ENCODE results near the gene APLP2.
A peak's percentile ranks its signal among the peaks of the same experiment; 100 is the strongest.

Gene APLP2

DNA sequence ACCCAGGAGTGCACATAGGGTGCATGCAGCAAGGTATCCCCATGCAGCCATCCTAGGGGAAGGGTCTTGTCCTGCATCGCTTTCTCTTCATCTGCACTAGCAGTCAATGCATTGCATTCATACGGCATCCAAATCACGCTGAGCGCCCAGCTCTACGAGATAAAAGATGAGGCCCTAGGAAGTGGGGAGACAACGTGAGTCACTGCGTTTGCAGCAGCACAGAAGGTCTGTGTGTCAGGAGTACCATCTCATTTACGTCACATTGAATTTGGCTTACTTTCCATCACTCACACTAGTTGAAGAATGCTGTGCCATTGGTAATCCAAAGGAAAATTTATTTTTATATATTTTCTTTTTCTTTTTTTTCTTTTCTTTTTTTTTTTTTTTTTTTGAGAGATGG, 87.4 kb downstream of the APLP2 start:
- Histone ChIP-seq H3K27ac (ENCODE audit: low read depth, low read length) (no peak overlapping the region), H3K9me3 (ENCODE audit: insufficient read depth, low read length) (no peaks in the 10 kb centered on the region), H3K4me3 (ENCODE audit: insufficient read depth, low read length, poor library complexity, severe bottlenecking) (no peak overlapping the region), H4K20me1 (ENCODE audit: low read depth, low read length) (no peaks in the 10 kb centered on the region), H3K27me3 (ENCODE audit: low read length) (no peaks in the 10 kb centered on the region), H3K36me3 (ENCODE audit: low read length) (no peaks in the 10 kb centered on the region), H3F3A (ENCODE audit: insufficient read depth) (peaks cover 37% of the 10 kb centered on the region), H3K79me2 (ENCODE audit: insufficient read depth, low read length) (peaks cover 21% of the 10 kb centered on the region), H2AFZ (ENCODE audit: low read depth, low read length, severe bottlenecking) (no peak overlapping the region), H3K9ac (ENCODE audit: low read length) (no peak overlapping the region), H3K9me2 (replicated peaks; ENCODE audit: insufficient read depth, low read length) (no peaks in the 10 kb centered on the region), H3K4me2 (ENCODE audit: low read depth, low read length, poor library complexity, severe bottlenecking) (no peak overlapping the region)
- TF ChIP-seq, protein P1, sequence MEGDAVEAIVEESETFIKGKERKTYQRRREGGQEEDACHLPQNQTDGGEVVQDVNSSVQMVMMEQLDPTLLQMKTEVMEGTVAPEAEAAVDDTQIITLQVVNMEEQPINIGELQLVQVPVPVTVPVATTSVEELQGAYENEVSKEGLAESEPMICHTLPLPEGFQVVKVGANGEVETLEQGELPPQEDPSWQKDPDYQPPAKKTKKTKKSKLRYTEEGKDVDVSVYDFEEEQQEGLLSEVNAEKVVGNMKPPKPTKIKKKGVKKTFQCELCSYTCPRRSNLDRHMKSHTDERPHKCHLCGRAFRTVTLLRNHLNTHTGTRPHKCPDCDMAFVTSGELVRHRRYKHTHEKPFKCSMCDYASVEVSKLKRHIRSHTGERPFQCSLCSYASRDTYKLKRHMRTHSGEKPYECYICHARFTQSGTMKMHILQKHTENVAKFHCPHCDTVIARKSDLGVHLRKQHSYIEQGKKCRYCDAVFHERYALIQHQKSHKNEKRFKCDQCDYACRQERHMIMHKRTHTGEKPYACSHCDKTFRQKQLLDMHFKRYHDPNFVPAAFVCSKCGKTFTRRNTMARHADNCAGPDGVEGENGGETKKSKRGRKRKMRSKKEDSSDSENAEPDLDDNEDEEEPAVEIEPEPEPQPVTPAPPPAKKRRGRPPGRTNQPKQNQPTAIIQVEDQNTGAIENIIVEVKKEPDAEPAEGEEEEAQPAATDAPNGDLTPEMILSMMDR (IDR thresholded peaks at IDR 0.05; ENCODE audit: insufficient read depth, low read length, poor library complexity, severe bottlenecking): no peak
- TF ChIP-seq EZH2phosphoT487 (conservative IDR thresholded peaks at IDR 0.05; ENCODE audit: low read length): no peak

DNA sequence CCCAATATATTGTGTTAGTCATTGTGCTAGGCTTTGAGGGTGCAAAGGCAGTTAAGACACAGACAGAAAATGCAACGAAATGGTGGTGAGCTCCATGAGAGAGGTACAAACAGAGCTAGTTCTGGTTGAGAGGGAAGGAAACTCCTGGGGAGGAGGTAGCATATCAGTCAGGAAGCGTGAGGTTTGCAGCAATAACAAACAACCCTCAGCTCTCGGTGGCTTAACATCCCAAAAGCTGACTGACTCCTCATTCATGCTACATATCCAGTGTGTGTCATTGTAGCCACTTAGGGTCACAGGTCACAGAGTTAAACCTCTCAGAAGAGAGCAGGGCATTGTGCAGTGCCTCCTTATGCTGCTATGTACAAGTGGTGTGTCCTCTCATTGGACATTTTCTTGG, 88.1 kb downstream of the APLP2 start:
- TF ChIP-seq, protein P1 (IDR thresholded peaks at IDR 0.05; ENCODE audit: insufficient read depth, low read length, poor library complexity, severe bottlenecking): no peak
- no peak for TF ChIP-seq EZH2phosphoT487 (conservative IDR thresholded peaks at IDR 0.05; ENCODE audit: low read length)

DNA sequence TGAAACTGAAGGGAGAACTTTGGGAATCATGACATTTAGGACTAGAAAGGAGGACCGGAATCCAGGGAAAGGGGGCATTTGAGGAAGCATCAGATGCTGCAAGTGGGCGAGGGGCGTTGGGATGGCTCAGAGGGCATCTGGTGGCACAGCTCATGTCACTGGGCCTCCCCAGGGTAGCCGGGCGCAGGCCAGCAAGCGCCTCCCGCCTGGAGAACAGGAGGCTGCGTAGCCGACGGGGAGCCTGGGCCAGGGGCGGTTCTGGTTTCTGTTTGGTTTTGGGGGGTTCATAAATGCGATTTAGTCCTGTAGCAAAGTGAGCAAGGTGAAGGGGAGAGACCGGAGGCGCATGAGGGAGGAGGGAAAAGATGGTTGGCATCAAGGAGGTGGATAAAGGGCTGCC, 89.4 kb downstream of the APLP2 start:
- Histone ChIP-seq H3K27ac (ENCODE audit: low read depth, low read length) (no peak overlapping the region), H3K79me2 (ENCODE audit: insufficient read depth, low read length) (peaks cover 42% of the 10 kb centered on the region), H3K9me3 (ENCODE audit: insufficient read depth, low read length) (no peaks in the 10 kb centered on the region), H3K9me2 (replicated peaks; ENCODE audit: insufficient read depth, low read length) (no peaks in the 10 kb centered on the region), H3K27me3 (ENCODE audit: low read length) (no peaks in the 10 kb centered on the region), H4K20me1 (ENCODE audit: low read depth, low read length) (no peaks in the 10 kb centered on the region), H3K4me2 (ENCODE audit: low read depth, low read length, poor library complexity, severe bottlenecking) (peak overlapping the region; percentile 14), H3K9ac (ENCODE audit: low read length) (no peak overlapping the region), H3K4me3 (ENCODE audit: insufficient read depth, low read length, poor library complexity, severe bottlenecking) (no peak overlapping the region), H3K36me3 (ENCODE audit: low read length) (no peaks in the 10 kb centered on the region), H2AFZ (ENCODE audit: low read depth, low read length, severe bottlenecking) (no peak overlapping the region), H3F3A (ENCODE audit: insufficient read depth) (peaks cover 34% of the 10 kb centered on the region)
- TF ChIP-seq, protein P1 (IDR thresholded peaks at IDR 0.05; ENCODE audit: insufficient read depth, low read length, poor library complexity, severe bottlenecking): no peak
- TF ChIP-seq EZH2phosphoT487 (conservative IDR thresholded peaks at IDR 0.05; ENCODE audit: low read length): no peak

More for the DNA sequence above, 88.1 kb downstream of the APLP2 start:
- Histone ChIP-seq H3K9me3 (ENCODE audit: insufficient read depth, low read length) (no peaks in the 10 kb centered on the region), H3K27ac (ENCODE audit: low read depth, low read length) (no peak overlapping the region), H2AFZ (ENCODE audit: low read depth, low read length, severe bottlenecking) (no peak overlapping the region), H4K20me1 (ENCODE audit: low read depth, low read length) (no peaks in the 10 kb centered on the region), H3K9me2 (replicated peaks; ENCODE audit: insufficient read depth, low read length) (no peaks in the 10 kb centered on the region), H3K27me3 (ENCODE audit: low read length) (no peaks in the 10 kb centered on the region), H3K4me2 (ENCODE audit: low read depth, low read length, poor library complexity, severe bottlenecking) (no peak overlapping the region), H3K36me3 (ENCODE audit: low read length) (no peaks in the 10 kb centered on the region), H3F3A (ENCODE audit: insufficient read depth) (peaks cover 40% of the 10 kb centered on the region), H3K4me3 (ENCODE audit: insufficient read depth, low read length, poor library complexity, severe bottlenecking) (no peak overlapping the region), H3K79me2 (ENCODE audit: insufficient read depth, low read length) (peaks cover 29% of the 10 kb centered on the region), H3K9ac (ENCODE audit: low read length) (no peak overlapping the region)
